HepG2 (cell line): ENCODE results near the gene NRG3. TPM values are rescaled to one million over a fixed set of nuclear protein-coding genes. Genes with fewer than 3 reads are reported as not detected.

ENCODE experiments used
- ATAC-seq: fragments of 200-7000 bp; cut with Tn5 transposase; 3 replicates; pipeline ENCODE4 v1.9.1; 2020; ENCODE audit warnings: mild to moderate bottlenecking, moderate library complexity
- BruUV-seq: library from RNA; stranded (reverse); fragments of 400-500 nt; replicated peaks from 2 replicates; lab custom pipeline; 2021; lab: Mats Ljungman, UMichigan
- CTCF ChIA-PET: fragments of 300-600 bp; formaldehyde crosslinking; extraction: SDS; loops from one replicate; lab custom pipeline; 2021; ENCODE audit warnings: low total read pairs, inconsistent platforms, low intra/inter-chr PET ratio; lab: Yijun Ruan, JAX
- POLR2A ChIA-PET: fragments of 350-600 bp; sonication (Branson Sonifier 250); formaldehyde crosslinking; loops from one replicate; lab custom pipeline; 2020; ENCODE audit warnings: antibody characterized with exemption, inconsistent platforms; lab: Yijun Ruan, JAX
- DNase-seq: peaks from one replicate; pipeline ENCODE4 v3.0.0-alpha.2; 2015; ENCODE audit warnings: low spot score
- FAIRE-seq: peaks from 3 replicates; lab custom pipeline; 2011; peaks lifted over from hg19 to GRCh38; lab: Jason Lieb, UNC
- H2AFZ ChIP-seq: one replicate; pipeline ENCODE4 v1.6.1; 2011; ENCODE audit warnings: low read length, inconsistent platforms
- H3K27ac ChIP-seq: fragments of 300-600 bp; 3 replicates; pipeline ENCODE4 v1.8.0; 2011; ENCODE audit warnings: mixed run types, mild to moderate bottlenecking, mixed read lengths, low read length, inconsistent platforms; ENCODE audit not compliant: insufficient read depth; ENCODE audit errors: extremely low read length
- H3K27me3 ChIP-seq, 2 experiments: fragments of 200-600 bp in 1 of 2; 2 replicates in 1 of 2; 3 replicates in 1 of 2; pipeline versions ENCODE4 v1.6.0 to v1.8.0; 2011; ENCODE audit warnings: low read length in 2 of 2, mild to moderate bottlenecking in 2 of 2, moderate library complexity in 2 of 2, inconsistent platforms in 1 of 2; ENCODE audit not compliant: insufficient read depth in 2 of 2, control insufficient read depth in 1 of 2
- H3K36me3 ChIP-seq, 2 experiments: fragments of 200-600 bp in 1 of 2; replicated peaks in 1 of 2; 2 replicates in 1 of 2; 3 replicates in 1 of 2; pipeline versions ENCODE4 v1.5.1 to v1.8.0; 2011; ENCODE audit warnings: low read length in 2 of 2, inconsistent platforms in 1 of 2; ENCODE audit not compliant: insufficient read depth in 2 of 2, control insufficient read depth in 1 of 2
- H3K4me1 ChIP-seq: 2 replicates; pipeline ENCODE4 v1.5.1; 2012; ENCODE audit warnings: low read length, inconsistent platforms; ENCODE audit not compliant: insufficient read depth
- H3K4me2 ChIP-seq: 2 replicates; pipeline ENCODE4 v1.6.0; 2011; ENCODE audit warnings: low read depth, low read length, inconsistent platforms
- H3K4me3 ChIP-seq, 3 experiments: fragments of 200-600 bp in 1 of 3; sonication (generic), shearing (Covaris generic) in 1 of 3; replicated peaks in 1 of 3; 2 replicates each; pipeline ENCODE4 v1.5.1; 2011 to 2016; ENCODE audit warnings: low read length in 3 of 3, inconsistent platforms in 2 of 3, low read depth in 2 of 3, mild to moderate bottlenecking in 2 of 3, control low read depth in 1 of 3, mixed read lengths in 1 of 3; ENCODE audit not compliant: insufficient read depth in 1 of 3
- H3K79me2 ChIP-seq: one replicate; pipeline ENCODE4 v1.6.1; 2011; ENCODE audit warnings: low read length, inconsistent platforms; ENCODE audit not compliant: insufficient read depth
- H3K9ac ChIP-seq: 2 replicates; pipeline ENCODE4 v1.6.0; 2011; ENCODE audit warnings: mild to moderate bottlenecking, low read depth, low read length, inconsistent platforms; ENCODE audit not compliant: insufficient read depth
- H3K9me3 ChIP-seq: 2 replicates; pipeline ENCODE4 v1.5.1; 2012; ENCODE audit warnings: mild to moderate bottlenecking, low read length
- H4K20me1 ChIP-seq: 2 replicates; pipeline ENCODE4 v1.6.0; 2011; ENCODE audit warnings: inconsistent platforms, mild to moderate bottlenecking, low read length, moderate library complexity; ENCODE audit not compliant: insufficient read depth
- CBX1 ChIP-seq: IDR thresholded peaks from one replicate; pipeline ENCODE4 v1.6.1; 2016; ENCODE audit warnings: antibody characterized with exemption, low read depth
- CREBL2 ChIP-seq: sonication (generic); formaldehyde crosslinking; IDR thresholded peaks from 2 replicates; pipeline ENCODE4 v1.8.1; 2023; ENCODE audit warnings: missing genetic modification reagents, mild to moderate bottlenecking, borderline replicate concordance
- IKZF5 ChIP-seq: IDR thresholded peaks from 2 replicates; pipeline ENCODE4 v1.6.1; 2018; ENCODE audit warnings: missing genetic modification reagents, mild to moderate bottlenecking, missing compliant biosample characterization
- IRF9 ChIP-seq: sonication (generic); formaldehyde crosslinking; IDR thresholded peaks from 2 replicates; pipeline ENCODE4 v1.8.0; 2022; ENCODE audit warnings: missing genetic modification reagents, mild to moderate bottlenecking, borderline replicate concordance
- RELA ChIP-seq: sonication (generic); formaldehyde crosslinking; IDR thresholded peaks from 2 replicates; pipeline ENCODE4 v1.4.0; 2020; ENCODE audit warnings: missing genetic modification reagents
- REXO4 ChIP-seq: sonication (generic); formaldehyde crosslinking; IDR thresholded peaks from 2 replicates; pipeline ENCODE4 v1.8.0; 2022; ENCODE audit warnings: missing genetic modification reagents, mild to moderate bottlenecking, borderline replicate concordance
- SNAPC4 ChIP-seq: sonication (generic); formaldehyde crosslinking; IDR thresholded peaks from 2 replicates; pipeline ENCODE4 v1.4.0; 2020; ENCODE audit warnings: mild to moderate bottlenecking, missing genetic modification reagents
- TCF12 ChIP-seq, 2 experiments: fragments of 450-650 bp in 1 of 2; sonication (generic) in 1 of 2; formaldehyde crosslinking in 1 of 2; IDR thresholded peaks; 2 replicates each; pipeline versions ENCODE4 v1.6.1 to v1.8.0; 2017 to 2022; ENCODE audit warnings: antibody characterized with exemption in 1 of 2, mild to moderate bottlenecking in 1 of 2, missing genetic modification reagents in 1 of 2, moderate library complexity in 1 of 2
- WIZ ChIP-seq: sonication (generic); formaldehyde crosslinking; IDR thresholded peaks from 2 replicates; pipeline ENCODE4 v1.5.1; 2020; ENCODE audit warnings: mild to moderate bottlenecking, missing genetic modification reagents
- ZBTB8A ChIP-seq: sonication (generic); formaldehyde crosslinking; IDR thresholded peaks from 2 replicates; pipeline ENCODE4 v1.4.0; 2020; ENCODE audit warnings: mild to moderate bottlenecking, low read depth, missing genetic modification reagents, borderline replicate concordance
- ZNF430 ChIP-seq: sonication (generic); formaldehyde crosslinking; IDR thresholded peaks from 2 replicates; pipeline ENCODE4 v1.9.0; 2021; ENCODE audit warnings: mild to moderate bottlenecking, missing genetic modification reagents
- ZNF570 ChIP-seq: sonication (generic); formaldehyde crosslinking; IDR thresholded peaks from 2 replicates; pipeline ENCODE4 v1.4.0; 2020; ENCODE audit warnings: mild to moderate bottlenecking, missing genetic modification reagents, borderline replicate concordance
- ZNF709 ChIP-seq: sonication (generic); formaldehyde crosslinking; IDR thresholded peaks from 2 replicates; pipeline ENCODE4 v1.5.0; 2020; ENCODE audit warnings: mild to moderate bottlenecking, missing genetic modification reagents
- ZNF713 ChIP-seq: sonication (generic); formaldehyde crosslinking; IDR thresholded peaks from 2 replicates; pipeline ENCODE4 v1.4.0; 2020; ENCODE audit warnings: mild to moderate bottlenecking, missing genetic modification reagents
- ZSCAN29 ChIP-seq: sonication (generic); formaldehyde crosslinking; conservative IDR thresholded peaks from 2 replicates; pipeline ENCODE4 v1.4.0; 2020; ENCODE audit warnings: mild to moderate bottlenecking, missing genetic modification reagents
- whole genome bisulfite sequencing: methylation state at CpG from one replicate; pipeline ENCODE4 v1.1.6; 2017; ENCODE audit warnings: low lambda C conversion rate; 5-methylcytosine and 5-hydroxymethylcytosine counted together
- in situ Hi-C: cut with HindIII; loops from 2 replicates; pipeline ENCODE4 v1.10.0; 2017; ENCODE audit warnings: low pct_unique_long_range_greater_than_20kb; ENCODE audit not compliant: extremely low pct_ligation_motif_present
- intact Hi-C: fragments of 100-400 bp; cut with micrococcal nuclease; formaldehyde crosslinking; loops from one replicate; pipeline ENCODE4 v1.10.0; 2022; ENCODE audit not compliant: unreplicated experiment
- polyA plus RNA-seq, 8 experiments: library from polyadenylated mRNA; depleted of rRNA in 3 of 8; stranded (reverse) in 7 of 8; unstranded in 1 of 8; fragments of >200 nt; fragmentation: Illumina TruSeq in 4 of 8; extraction: Trizol in 4 of 8; gene quantifications; 2 replicates each; pipeline versions ENCODE4 v1.2.1 to v1.2.3, GENCODE V29; 2011 to 2016; ENCODE audit warnings: low read depth in 4 of 8, missing spikeins in 1 of 8, mixed read lengths in 1 of 8; ENCODE audit not compliant: insufficient read depth in 1 of 8
- total RNA-seq, 5 experiments: library from RNA; depleted of rRNA; stranded (reverse); fragments of >200 nt; fragmentation: Illumina TruSeq; extraction: Trizol; gene quantifications; 2 replicates each; pipeline ENCODE4 v1.2.3, GENCODE V29; 2016; ENCODE audit warnings: low read depth in 1 of 5

Gene NRG3
- total and polyA plus RNA-seq, 2 of the 13 experiments (the other 11 are each of a cell fraction or from before 2014, with no cell fraction given): not detected

- no peak for TF ChIP-seq SNAPC4 (CRISPR knock-in tag)
- TF ChIP-seq IRF9 (CRISPR knock-in tag): no peak
These were observed 14.3 kb downstream of the NRG3 start (continued) for GRCh38 chr10:81889181-81889769.

GRCh38 chr10:81894616-81895015 is 19.6 kb downstream of the NRG3 start:
- intact Hi-C loops: no loop called here
- no peak overlapping the region for H3K9ac ChIP-seq
- no peak overlapping the region for H3K27ac ChIP-seq
- H3K4me3 ChIP-seq: no peak overlapping the region
- 33% methylated on average over 6 of the region's 8 CpGs for WGBS
- BruUV-seq: no TSS peak
- in situ Hi-C loops: no loop called here
- H3K36me3 ChIP-seq: no peaks in the 10 kb centered on the region
- TF ChIP-seq REXO4 (CRISPR knock-in tag): no peak
- no peak for TF ChIP-seq ZNF430 (CRISPR knock-in tag)
- no peak for TF ChIP-seq ZBTB8A
- no peak for TF ChIP-seq ZNF570 (CRISPR knock-in tag)
- no peak for TF ChIP-seq CBX1
- TF ChIP-seq ZNF709 (CRISPR knock-in tag): no peak
- no peak for TF ChIP-seq IKZF5 (CRISPR knock-in tag)
- no peak for TF ChIP-seq WIZ
- no peak for TF ChIP-seq CREBL2 (CRISPR knock-in tag)
- no peak for TF ChIP-seq ZSCAN29 (CRISPR knock-in tag)
- TF ChIP-seq RELA (CRISPR knock-in tag): no peak
- TF ChIP-seq TCF12 (IDR thresholded peaks at IDR 0.05): no peak
- TF ChIP-seq TCF12 (CRISPR knock-in tag; IDR thresholded peaks at IDR 0.05): no peak
- TF ChIP-seq ZNF713: no peak
- peaks cover 39% of the 10 kb centered on the region for H3K9me3 ChIP-seq
- ChIA-PET POLR2A (no interaction called here), CTCF (no interaction called here)
- no peak overlapping the region for H2AFZ ChIP-seq
- no peaks in the 10 kb centered on the region; a peak in 1 of 5 replicates for H3K27me3 ChIP-seq
- H3K4me1 ChIP-seq: no peaks in the 10 kb centered on the region
- DNase-seq: no peak
- H4K20me1 ChIP-seq: no peaks in the 10 kb centered on the region
- no peak for FAIRE-seq
- no peak for ATAC-seq
- no peaks in the 10 kb centered on the region for H3K79me2 ChIP-seq
- H3K4me2 ChIP-seq: no peak overlapping the region
